ENCODE measurements around the gene TAPT1.

The TAPT1 gene

GRCh38 chr4:16122784-16123183 is 103.5 kb downstream of the TAPT1 start:
- H3K9ac ChIP-seq (ENCODE audit: low read depth, low read length, poor library complexity, severe bottlenecking) = peak overlapping the region; percentile 69
- H3K27me3 ChIP-seq (ENCODE audit: insufficient read depth, low read length, poor library complexity, severe bottlenecking) = no peaks in the 10 kb centered on the region
- peaks cover 49% of the 10 kb centered on the region for H3K4me1 ChIP-seq (ENCODE audit: insufficient read depth, low read length, poor library complexity, severe bottlenecking)
- no peaks in the 10 kb centered on the region for H3K36me3 ChIP-seq (ENCODE audit: insufficient read depth, low read length)
- peak overlapping the region; percentile 69 for H3K4me2 ChIP-seq (ENCODE audit: low read depth, low read length, poor library complexity, severe bottlenecking)
- H2AFZ ChIP-seq (ENCODE audit: low read length) = peak overlapping the region; percentile 14; the same call in 1 of the 2 replicates
- no peaks in the 10 kb centered on the region for H3K79me2 ChIP-seq (ENCODE audit: insufficient read depth, low read length)
- H3K9me3 ChIP-seq (ENCODE audit: insufficient read depth, low read depth, low read length) = no peaks in the 10 kb centered on the region
- H3F3A ChIP-seq (ENCODE audit: low read depth) = 0 out of 2 replicates have a peak, but pooled peaks cover 4% of the 10 kb centered on the region
- H3K9me2 ChIP-seq (replicated peaks; ENCODE audit: low read depth, low read length) = no peaks in the 10 kb centered on the region
- no peak for TF ChIP-seq CTCF (conservative IDR thresholded peaks at IDR 0.05; ENCODE audit: low read length)
- TF ChIP-seq EZH2phosphoT487 (IDR thresholded peaks at IDR 0.05; ENCODE audit: borderline replicate concordance) = no peak
- H4K20me1 ChIP-seq (ENCODE audit: insufficient read depth, low read length, poor library complexity, severe bottlenecking) = no peaks in the 10 kb centered on the region
- H3K4me3 ChIP-seq (ENCODE audit: low read length, poor library complexity, severe bottlenecking) = peak overlapping the region; percentile 38

DNA sequence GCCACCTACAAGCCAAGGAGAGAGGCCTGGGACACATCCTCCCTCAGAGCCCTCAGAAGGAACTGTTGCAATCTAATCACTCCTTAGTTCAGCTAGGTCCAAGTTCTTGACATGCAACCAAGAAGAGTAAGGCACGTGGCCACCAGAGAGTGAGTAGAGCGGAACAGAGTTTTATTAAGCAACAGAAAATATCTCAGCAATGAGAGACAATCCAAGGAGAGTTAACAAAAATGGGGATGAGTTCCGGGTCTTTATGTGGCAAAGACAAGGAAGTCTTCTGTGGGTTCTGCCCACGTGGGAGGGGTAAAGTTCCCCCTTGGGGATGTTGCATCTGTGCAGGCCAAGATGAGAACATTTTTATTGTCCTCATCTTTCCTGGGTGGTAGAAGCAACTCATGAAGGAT is 104.0 kb downstream of the TAPT1 start:
- Histone ChIP-seq H3K79me2 (ENCODE audit: insufficient read depth, low read length) (no peaks in the 10 kb centered on the region), H3K27me3 (ENCODE audit: insufficient read depth, low read length, poor library complexity, severe bottlenecking) (no peaks in the 10 kb centered on the region), H3K36me3 (ENCODE audit: insufficient read depth, low read length) (no peaks in the 10 kb centered on the region), H3K9ac (ENCODE audit: low read depth, low read length, poor library complexity, severe bottlenecking) (peak overlapping the region; percentile 69), H3K4me2 (ENCODE audit: low read depth, low read length, poor library complexity, severe bottlenecking) (peak overlapping the region; percentile 69), H3F3A (ENCODE audit: low read depth) (0 out of 2 replicates have a peak, but pooled peaks cover 4% of the 10 kb centered on the region), H2AFZ (ENCODE audit: low read length) (peak overlapping the region; percentile 14), H4K20me1 (ENCODE audit: insufficient read depth, low read length, poor library complexity, severe bottlenecking) (no peaks in the 10 kb centered on the region), H3K9me2 (replicated peaks; ENCODE audit: low read depth, low read length) (no peaks in the 10 kb centered on the region), H3K9me3 (ENCODE audit: insufficient read depth, low read depth, low read length) (no peaks in the 10 kb centered on the region), H3K4me1 (ENCODE audit: insufficient read depth, low read length, poor library complexity, severe bottlenecking) (peaks cover 49% of the 10 kb centered on the region), H3K4me3 (ENCODE audit: low read length, poor library complexity, severe bottlenecking) (peak overlapping the region; percentile 7)
- TF ChIP-seq EZH2phosphoT487 (IDR thresholded peaks at IDR 0.05; ENCODE audit: borderline replicate concordance) (no peak), CTCF (conservative IDR thresholded peaks at IDR 0.05; ENCODE audit: low read length) (no peak)

- H3K27me3 ChIP-seq (ENCODE audit: insufficient read depth, low read length, poor library complexity, severe bottlenecking) = no peaks in the 10 kb centered on the region
- H3K4me1 ChIP-seq (ENCODE audit: insufficient read depth, low read length, poor library complexity, severe bottlenecking) = peaks cover 49% of the 10 kb centered on the region
- peak overlapping the region; percentile 37 for H3K4me2 ChIP-seq (ENCODE audit: low read depth, low read length, poor library complexity, severe bottlenecking)
- no peaks in the 10 kb centered on the region for H3K36me3 ChIP-seq (ENCODE audit: insufficient read depth, low read length)
- TF ChIP-seq EZH2phosphoT487 (IDR thresholded peaks at IDR 0.05; ENCODE audit: borderline replicate concordance) (no peak), CTCF (conservative IDR thresholded peaks at IDR 0.05; ENCODE audit: low read length) (no peak)
- H3K79me2 ChIP-seq (ENCODE audit: insufficient read depth, low read length) = no peaks in the 10 kb centered on the region
- H3K9me2 ChIP-seq (replicated peaks; ENCODE audit: low read depth, low read length) = no peaks in the 10 kb centered on the region
- peak overlapping the region; percentile 37 for H3K4me3 ChIP-seq (ENCODE audit: low read length, poor library complexity, severe bottlenecking)
- no peaks in the 10 kb centered on the region for H3K9me3 ChIP-seq (ENCODE audit: insufficient read depth, low read depth, low read length)
- no peaks in the 10 kb centered on the region for H4K20me1 ChIP-seq (ENCODE audit: insufficient read depth, low read length, poor library complexity, severe bottlenecking)
- 0 out of 2 replicates have a peak, but pooled peaks cover 4% of the 10 kb centered on the region for H3F3A ChIP-seq (ENCODE audit: low read depth)
- H2AFZ ChIP-seq (ENCODE audit: low read length) = peak overlapping the region; percentile 30
- no peak overlapping the region for H3K9ac ChIP-seq (ENCODE audit: low read depth, low read length, poor library complexity, severe bottlenecking)
Observed at GRCh38 chr4:16120720-16121119, 105.6 kb downstream of the TAPT1 start.

Data from Loucy (cell line).